Gastrocnemius medialis (tissue), 4 donors: ENCODE measurements around the gene NR3C2. TPM values are rescaled to one million over a fixed set of nuclear protein-coding genes. Genes with fewer than 3 reads are reported as not detected.

Source experiments
- ATAC-seq, 2 donors: fragments of 150-250 bp; one replicate each; pipeline ENCODE4 v1.9.1; 2016
- DNase-seq, 2 donors: peaks; one replicate each; pipeline ENCODE4 v3.0.0-alpha.2; 2019
- H3K27ac ChIP-seq, 4 donors: fragments of 200-600 bp; sonication (generic); 1 replicate in 1 of 4; 2 replicates in 3 of 4; pipeline ENCODE4 v1.5.1; 2016 to 2018; ENCODE audit warnings: mild to moderate bottlenecking in 2 of 4, moderate library complexity in 1 of 4
- H3K27me3 ChIP-seq, 3 donors: fragments of 200-600 bp; sonication (generic) in 2 of 3; 1 replicate in 1 of 3; 2 replicates in 2 of 3; pipeline versions ENCODE4 v1.5.1 to v1.6.0; 2016 to 2019; ENCODE audit warnings: mild to moderate bottlenecking in 1 of 3, moderate library complexity in 1 of 3
- H3K36me3 ChIP-seq, 2 donors: fragments of 200-600 bp; sonication (generic) in 1 of 2; one replicate each; pipeline ENCODE4 v1.5.1; 2017 to 2018
- H3K4me1 ChIP-seq, 2 donors: fragments of 200-600 bp; sonication (generic) in 1 of 2; one replicate each; pipeline ENCODE4 v1.5.1; 2016 to 2017; ENCODE audit warnings: mild to moderate bottlenecking in 2 of 2
- H3K4me3 ChIP-seq, 4 donors: fragments of 200-600 bp; sonication (generic) in 3 of 4; 1 replicate in 1 of 4; 2 replicates in 3 of 4; pipeline ENCODE4 v1.5.1; 2016 to 2019; ENCODE audit warnings: mild to moderate bottlenecking in 2 of 4
- H3K9me3 ChIP-seq, 3 donors: fragments of 200-600 bp; sonication (generic) in 2 of 3; 1 replicate in 1 of 3; 2 replicates in 2 of 3; pipeline ENCODE4 v1.5.1; 2016 to 2019
- CTCF ChIP-seq, 5 experiments: fragments of 450-650 bp in 3 of 5; fragments of 200-600 bp in 2 of 5; sonication (generic) in 2 of 5; IDR thresholded peaks in 4 of 5; conservative IDR thresholded peaks in 1 of 5; 1 replicate in 4 of 5; 2 replicates in 1 of 5; pipeline ENCODE4 v1.5.1; 2016 to 2019; ENCODE audit warnings: antibody characterized with exemption in 5 of 5, mild to moderate bottlenecking in 3 of 5, moderate library complexity in 3 of 5
- POLR2A ChIP-seq, 2 donors: fragments of 450-650 bp; IDR thresholded peaks; one replicate each; pipeline ENCODE4 v1.6.1; 2017; ENCODE audit warnings: antibody characterized with exemption in 2 of 2, mild to moderate bottlenecking in 2 of 2, moderate library complexity in 2 of 2
- in situ Hi-C, 4 donors: fragments of 200-750 bp; cut with MboI; loops; one replicate each; pipeline versions ENCODE4 v1.15.0 to v1.8.0; 2017; ENCODE audit warnings: low sequenced_read_pairs in 4 of 4
- intact Hi-C: fragments of 100-400 bp; cut with DNase I; formaldehyde crosslinking; loops from one replicate; pipeline ENCODE4 v1.15.1; 2023; ENCODE audit warnings: low total_unique reads
- total RNA-seq, 4 donors: library from RNA; depleted of rRNA; stranded (reverse); fragments of >200 nt; gene quantifications; one replicate each; pipeline versions ENCODE4 v1.1.0 to v1.2.3, GENCODE V29; 2016

NR3C2 gene
- total RNA-seq, 4 donors from 2014 or later, result 5.6 to 10.4 (median 8.1) TPM

- DNase-seq (no peak), ATAC-seq (no peak)
- intact Hi-C loops (no loop called here), in situ Hi-C loops (no loop called here)
- Histone ChIP-seq H3K4me3 (no peak overlapping the region), H3K27ac (no peak overlapping the region), H3K9me3 (no peaks in the 10 kb centered on the region), H3K36me3 (no peaks in the 10 kb centered on the region), H3K4me1 (peaks cover 8% of the 10 kb centered on the region in 2 donors), H3K27me3 (no peaks in the 10 kb centered on the region)
- TF ChIP-seq CTCF (IDR thresholded peaks at IDR 0.05 in 4 of 5, conservative IDR thresholded peaks at IDR 0.05 in 1 of 5) (no peak), POLR2A (IDR thresholded peaks at IDR 0.05) (no peak)
Observed at GRCh38 chr4:148380291-148380690, 61.9 kb downstream of the NR3C2 start.

DNA sequence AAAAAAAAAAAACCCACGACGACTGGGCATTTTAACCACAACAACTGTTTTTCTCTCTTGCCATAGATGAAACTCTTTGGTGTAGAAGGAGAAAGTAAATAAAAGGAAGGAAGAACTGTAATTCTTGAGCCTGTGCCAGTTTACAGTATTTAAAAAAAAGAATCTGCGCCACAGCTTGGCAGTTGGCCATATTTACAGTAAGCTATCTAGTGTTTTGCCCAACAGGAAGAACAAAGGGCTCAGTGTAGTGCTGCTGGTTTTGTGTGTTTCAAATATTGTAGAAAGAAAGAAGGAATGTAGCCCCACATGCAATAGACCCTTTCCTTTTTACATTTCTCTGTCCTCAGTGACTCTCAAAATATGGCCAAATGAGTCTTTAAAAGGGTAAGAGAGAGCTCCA lies 66.1 kb downstream of the NR3C2 start:
- Histone ChIP-seq H3K36me3 (no peaks in the 10 kb centered on the region), H3K4me3 (peak overlapping the region; percentile 49 to 52 (median 51)), H3K27me3 (no peaks in the 10 kb centered on the region), H3K9me3 (no peaks in the 10 kb centered on the region), H3K27ac (peak overlapping the region; percentile 17 to 58 (median 46)), H3K4me1 (peaks cover 9 to 15% of the 10 kb centered on the region in 2 donors)
- in situ Hi-C loops, result no loop called here
- TF ChIP-seq CTCF (IDR thresholded peaks at IDR 0.05 in 4 of 5, conservative IDR thresholded peaks at IDR 0.05 in 1 of 5), result no peak
- TF ChIP-seq POLR2A (IDR thresholded peaks at IDR 0.05), result no peak
- peak; percentile 54 to 84 for ATAC-seq
- DNase-seq, result peak in 1 of 2 donors; percentile 29
- intact Hi-C loops, result loop anchor here (5.0 kb wide), 1 partner anchor 66 kb away; the partner anchor contains the start of gene NR3C2

DNA sequence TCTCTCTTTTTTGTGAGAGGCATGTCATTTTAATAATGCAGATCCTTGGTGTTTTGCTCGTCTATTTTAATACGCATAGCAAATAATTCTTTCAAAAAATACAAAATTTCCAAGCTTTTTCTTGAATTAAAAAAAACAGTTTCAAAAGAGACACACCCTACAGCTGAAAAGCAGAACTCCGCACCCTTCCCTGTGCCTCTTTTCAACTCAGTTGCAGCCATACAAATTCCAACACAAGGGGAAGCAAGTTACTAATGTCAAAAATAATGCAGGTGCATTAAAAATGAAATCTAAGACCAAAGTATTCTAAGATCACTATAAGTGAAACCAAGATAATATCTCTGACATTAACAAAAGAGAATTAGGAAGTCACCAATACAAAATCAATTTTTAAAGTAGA lies 66.6 kb downstream of the NR3C2 start:
- H3K27ac ChIP-seq, result peak overlapping the region in 3 of 4 donors; percentile 41 to 58 (median 51)
- no peaks in the 10 kb centered on the region for H3K27me3 ChIP-seq
- no peaks in the 10 kb centered on the region for H3K36me3 ChIP-seq
- no peaks in the 10 kb centered on the region for H3K9me3 ChIP-seq
- DNase-seq (no peak), ATAC-seq (peak in 1 of 2 donors; percentile 45)
- peak overlapping the region; percentile 49 to 52 (median 51) for H3K4me3 ChIP-seq
- in situ Hi-C loops (no loop called here), intact Hi-C loops (loop anchor here (5.0 kb wide), 1 partner anchor 67 kb away; the partner anchor contains the start of gene NR3C2)
- no peak for TF ChIP-seq CTCF (IDR thresholded peaks at IDR 0.05 in 4 of 5, conservative IDR thresholded peaks at IDR 0.05 in 1 of 5)
- no peak for TF ChIP-seq POLR2A (IDR thresholded peaks at IDR 0.05)
- peaks cover 9 to 15% of the 10 kb centered on the region in 2 donors for H3K4me1 ChIP-seq

- DNase-seq (no peak), ATAC-seq (no peak)
- in situ Hi-C loops, result no loop called here
- TF ChIP-seq POLR2A (IDR thresholded peaks at IDR 0.05) (no peak), CTCF (IDR thresholded peaks at IDR 0.05 in 4 of 5, conservative IDR thresholded peaks at IDR 0.05 in 1 of 5) (no peak)
- no peak overlapping the region for H3K27ac ChIP-seq
- no peaks in the 10 kb centered on the region for H3K36me3 ChIP-seq
- no peak overlapping the region for H3K4me3 ChIP-seq
- no peaks in the 10 kb centered on the region for H3K27me3 ChIP-seq
- no peaks in the 10 kb centered on the region for H3K9me3 ChIP-seq
- intact Hi-C loops, result no loop called here
- H3K4me1 ChIP-seq, result peaks cover 10 to 15% of the 10 kb centered on the region in 2 donors
Observed at GRCh38 chr4:148373093-148373492, 69.1 kb downstream of the NR3C2 start.

DNA sequence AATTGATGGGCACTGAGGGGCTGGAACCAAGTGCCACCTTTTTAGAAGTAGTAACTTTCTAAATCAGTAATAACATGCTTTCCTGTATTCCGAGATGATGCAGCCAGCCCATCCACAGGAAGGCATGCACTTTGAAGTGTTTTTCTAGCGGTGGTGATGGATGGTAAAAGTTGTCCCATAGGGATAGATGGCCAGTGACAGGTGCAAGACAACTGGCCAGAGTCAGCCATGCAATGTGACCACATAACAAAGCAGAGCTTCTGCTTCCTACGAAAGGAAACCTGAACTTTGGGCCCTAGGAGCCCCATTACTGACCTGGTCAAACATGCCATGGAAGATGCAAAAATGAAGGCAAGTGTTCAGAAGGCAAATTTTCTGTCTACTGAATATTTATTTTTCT lies 72.3 kb downstream of the NR3C2 start:
- Histone ChIP-seq H3K36me3 (no peaks in the 10 kb centered on the region), H3K9me3 (no peaks in the 10 kb centered on the region), H3K4me1 (peaks cover 23 to 33% of the 10 kb centered on the region in 2 donors), H3K27ac (peak overlapping the region in 1 of 4 donors; percentile 18), H3K27me3 (no peaks in the 10 kb centered on the region), H3K4me3 (no peak overlapping the region)
- intact Hi-C loops, result no loop called here
- ATAC-seq (peak in 1 of 2 donors; percentile 78), DNase-seq (peak in 1 of 2 donors; percentile 21)
- TF ChIP-seq POLR2A (IDR thresholded peaks at IDR 0.05) (no peak), CTCF (IDR thresholded peaks at IDR 0.05 in 4 of 5, conservative IDR thresholded peaks at IDR 0.05 in 1 of 5) (no peak)
- in situ Hi-C loops, result no loop called here
